Parathyroid adenoma (tissue), 2 donors: Measurements from ENCODE around the gene USP13.

Experiments used
- H2AFZ ChIP-seq: fragments of 300-600 bp; sonication (generic); one replicate; pipeline ENCODE4 v1.7.0; 2017; ENCODE audit warnings: antibody characterized with exemption, mild to moderate bottlenecking
- H3K27ac ChIP-seq: fragments of 300-600 bp; sonication (generic); one replicate; pipeline ENCODE4 v1.7.0; 2017
- H3K27me3 ChIP-seq: fragments of 300-600 bp; sonication (generic); one replicate; pipeline ENCODE4 v1.7.0; 2017; ENCODE audit warnings: low read length; ENCODE audit not compliant: control insufficient read depth, insufficient read depth
- H3K36me3 ChIP-seq: fragments of 300-600 bp; sonication (generic); one replicate; pipeline ENCODE4 v1.7.0; 2017; ENCODE audit warnings: low read length; ENCODE audit not compliant: control insufficient read depth, insufficient read depth
- H3K4me1 ChIP-seq: fragments of 300-600 bp; sonication (generic); one replicate; pipeline ENCODE4 v1.7.0; 2017; ENCODE audit warnings: control low read depth
- H3K4me2 ChIP-seq: fragments of 300-600 bp; sonication (generic); one replicate; pipeline ENCODE4 v1.7.0; 2017; ENCODE audit warnings: low read length
- H3K4me3 ChIP-seq: fragments of 300-600 bp; sonication (generic); one replicate; pipeline ENCODE4 v1.7.0; 2017; ENCODE audit warnings: low read depth, low read length
- H3K79me2 ChIP-seq: fragments of 300-600 bp; sonication (generic); one replicate; pipeline ENCODE4 v1.7.0; 2017; ENCODE audit warnings: control low read depth
- H3K9ac ChIP-seq: fragments of 300-600 bp; sonication (generic); one replicate; pipeline ENCODE4 v1.7.0; 2017; ENCODE audit warnings: mild to moderate bottlenecking
- H3K9me3 ChIP-seq: fragments of 300-600 bp; sonication (generic); one replicate; pipeline ENCODE4 v1.7.0; 2017; ENCODE audit warnings: low read length; ENCODE audit not compliant: control insufficient read depth
- TF ChIP-seq, protein P1 (sequence below): fragments of 300-600 bp; sonication (generic); IDR thresholded peaks from one replicate; pipeline ENCODE4 v1.7.0; 2017; ENCODE audit warnings: antibody characterized with exemption, mild to moderate bottlenecking
- donor health status: primary hyperparathyroidism.

USP13 gene

DNA sequence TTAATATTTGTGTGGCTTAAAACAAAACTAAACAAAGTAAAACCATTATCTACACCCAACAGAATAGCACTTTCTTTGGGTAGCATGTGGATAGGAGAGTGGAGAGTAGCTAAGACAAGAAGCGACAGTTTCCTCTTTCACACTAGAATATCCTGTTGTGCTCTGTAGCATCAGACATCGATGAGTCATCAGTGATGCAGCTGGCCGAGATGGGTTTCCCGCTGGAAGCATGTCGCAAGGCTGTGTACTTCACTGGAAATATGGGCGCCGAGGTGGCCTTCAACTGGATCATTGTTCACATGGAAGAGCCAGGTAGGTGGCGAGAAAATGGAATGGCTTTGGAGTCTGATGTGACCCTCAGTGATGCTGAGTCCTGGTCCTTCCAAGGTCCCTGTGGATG lies 108.1 kb downstream of the USP13 start:
- Histone ChIP-seq H3K9ac (no peak overlapping the region), H3K27me3 (no peaks in the 10 kb centered on the region), H3K9me3 (no peaks in the 10 kb centered on the region), H3K27ac (no peak overlapping the region), H2AFZ (no peak overlapping the region), H3K79me2 (no peaks in the 10 kb centered on the region), H3K4me2 (no peak overlapping the region), H3K4me3 (no peak overlapping the region), H3K4me1 (no peaks in the 10 kb centered on the region), H3K36me3 (no peaks in the 10 kb centered on the region)
- TF ChIP-seq, protein P1, sequence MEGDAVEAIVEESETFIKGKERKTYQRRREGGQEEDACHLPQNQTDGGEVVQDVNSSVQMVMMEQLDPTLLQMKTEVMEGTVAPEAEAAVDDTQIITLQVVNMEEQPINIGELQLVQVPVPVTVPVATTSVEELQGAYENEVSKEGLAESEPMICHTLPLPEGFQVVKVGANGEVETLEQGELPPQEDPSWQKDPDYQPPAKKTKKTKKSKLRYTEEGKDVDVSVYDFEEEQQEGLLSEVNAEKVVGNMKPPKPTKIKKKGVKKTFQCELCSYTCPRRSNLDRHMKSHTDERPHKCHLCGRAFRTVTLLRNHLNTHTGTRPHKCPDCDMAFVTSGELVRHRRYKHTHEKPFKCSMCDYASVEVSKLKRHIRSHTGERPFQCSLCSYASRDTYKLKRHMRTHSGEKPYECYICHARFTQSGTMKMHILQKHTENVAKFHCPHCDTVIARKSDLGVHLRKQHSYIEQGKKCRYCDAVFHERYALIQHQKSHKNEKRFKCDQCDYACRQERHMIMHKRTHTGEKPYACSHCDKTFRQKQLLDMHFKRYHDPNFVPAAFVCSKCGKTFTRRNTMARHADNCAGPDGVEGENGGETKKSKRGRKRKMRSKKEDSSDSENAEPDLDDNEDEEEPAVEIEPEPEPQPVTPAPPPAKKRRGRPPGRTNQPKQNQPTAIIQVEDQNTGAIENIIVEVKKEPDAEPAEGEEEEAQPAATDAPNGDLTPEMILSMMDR, result no peak

- Histone ChIP-seq H3K4me2 (no peak overlapping the region), H3K9me3 (no peaks in the 10 kb centered on the region), H3K27ac (no peak overlapping the region), H3K36me3 (no peaks in the 10 kb centered on the region), H3K4me1 (no peaks in the 10 kb centered on the region), H3K79me2 (no peaks in the 10 kb centered on the region), H2AFZ (no peak overlapping the region), H3K27me3 (no peaks in the 10 kb centered on the region), H3K4me3 (no peak overlapping the region), H3K9ac (no peak overlapping the region)
- TF ChIP-seq, protein P1, result no peak
These were observed 112.6 kb downstream of the USP13 start for GRCh38 chr3:179765396-179765795.

GRCh38 chr3:179766416-179767133 lies 113.7 kb downstream of the USP13 start:
- Histone ChIP-seq H3K9me3 (no peaks in the 10 kb centered on the region), H3K27me3 (no peaks in the 10 kb centered on the region), H2AFZ (no peak overlapping the region), H3K79me2 (no peaks in the 10 kb centered on the region), H3K27ac (no peak overlapping the region), H3K9ac (no peak overlapping the region), H3K4me3 (no peak overlapping the region), H3K36me3 (no peaks in the 10 kb centered on the region), H3K4me1 (no peaks in the 10 kb centered on the region), H3K4me2 (no peak overlapping the region)
- TF ChIP-seq, protein P1, result no peak

GRCh38 chr3:179768080-179768479 lies 115.2 kb downstream of the USP13 start:
- TF ChIP-seq, protein P1, result peak; percentile 73
- Histone ChIP-seq H3K79me2 (no peaks in the 10 kb centered on the region), H3K27ac (no peak overlapping the region), H3K4me3 (no peak overlapping the region), H3K4me1 (no peaks in the 10 kb centered on the region), H3K9me3 (no peaks in the 10 kb centered on the region), H3K36me3 (no peaks in the 10 kb centered on the region), H3K27me3 (no peaks in the 10 kb centered on the region), H3K4me2 (no peak overlapping the region), H3K9ac (no peak overlapping the region), H2AFZ (no peak overlapping the region)
